ENCODE data around the gene FOXK1.

FOXK1 gene

GRCh38 chr7:4699841-4700240, 17.7 kb downstream of the FOXK1 start:
- H3K4me3 ChIP-seq (ENCODE audit: low read depth, low read length): no peak overlapping the region
- peaks cover 87% of the 10 kb centered on the region for H3K79me2 ChIP-seq (ENCODE audit: control insufficient read depth, insufficient read depth, low read length, unreplicated experiment)
- peaks cover 20% of the 10 kb centered on the region for H3K4me1 ChIP-seq (ENCODE audit: control insufficient read depth, insufficient read depth, low read length, unreplicated experiment)
- H3K27ac ChIP-seq (ENCODE audit: low read depth, low read length): peak overlapping the region; percentile 84
- H2AFZ ChIP-seq (ENCODE audit: low read length, unreplicated experiment): no peak overlapping the region
- H3K36me3 ChIP-seq (ENCODE audit: insufficient read depth, low read length): no peaks in the 10 kb centered on the region
- no peaks in the 10 kb centered on the region for H3K27me3 ChIP-seq (ENCODE audit: insufficient read depth, low read length)

DNA sequence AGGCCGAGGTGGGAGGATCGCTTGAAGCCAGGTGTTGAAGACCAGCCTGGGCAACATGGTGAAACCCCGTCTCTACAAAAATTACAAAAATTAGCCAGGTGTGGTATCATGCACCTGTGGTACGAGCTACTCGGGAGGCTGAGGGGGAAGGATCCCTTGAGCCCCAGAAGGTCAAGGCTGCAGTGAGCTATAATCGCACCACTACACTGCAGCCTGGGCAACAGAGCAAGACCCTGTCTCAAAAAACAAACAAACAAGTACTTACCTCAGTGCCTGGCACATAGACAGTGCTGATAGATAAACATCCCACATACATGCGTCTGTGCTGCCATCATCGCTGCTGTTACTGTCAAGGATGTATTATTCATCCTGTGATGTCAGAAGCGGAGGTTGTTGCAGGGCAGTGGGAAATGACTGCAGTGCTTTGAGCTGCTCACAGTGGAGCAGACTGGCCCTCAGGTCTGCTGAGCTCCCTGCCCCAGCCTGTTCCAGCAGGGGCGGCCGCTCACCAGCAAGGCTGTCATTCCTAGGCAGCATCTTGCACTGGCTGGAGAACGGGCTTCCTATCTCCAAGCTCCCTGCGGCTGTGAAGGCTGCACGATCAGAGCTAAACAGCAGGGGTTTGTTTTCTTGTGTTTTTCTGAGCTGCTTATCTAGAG, 18.6 kb downstream of the FOXK1 start:
- no peak overlapping the region for H3K4me3 ChIP-seq (ENCODE audit: low read depth, low read length)
- H3K27ac ChIP-seq (ENCODE audit: low read depth, low read length): peak overlapping the region; percentile 84
- no peaks in the 10 kb centered on the region for H3K36me3 ChIP-seq (ENCODE audit: insufficient read depth, low read length)
- peaks cover 90% of the 10 kb centered on the region for H3K79me2 ChIP-seq (ENCODE audit: control insufficient read depth, insufficient read depth, low read length, unreplicated experiment)
- no peak overlapping the region for H2AFZ ChIP-seq (ENCODE audit: low read length, unreplicated experiment)
- H3K27me3 ChIP-seq (ENCODE audit: insufficient read depth, low read length): no peaks in the 10 kb centered on the region
- H3K4me1 ChIP-seq (ENCODE audit: control insufficient read depth, insufficient read depth, low read length, unreplicated experiment): peaks cover 15% of the 10 kb centered on the region

DNA sequence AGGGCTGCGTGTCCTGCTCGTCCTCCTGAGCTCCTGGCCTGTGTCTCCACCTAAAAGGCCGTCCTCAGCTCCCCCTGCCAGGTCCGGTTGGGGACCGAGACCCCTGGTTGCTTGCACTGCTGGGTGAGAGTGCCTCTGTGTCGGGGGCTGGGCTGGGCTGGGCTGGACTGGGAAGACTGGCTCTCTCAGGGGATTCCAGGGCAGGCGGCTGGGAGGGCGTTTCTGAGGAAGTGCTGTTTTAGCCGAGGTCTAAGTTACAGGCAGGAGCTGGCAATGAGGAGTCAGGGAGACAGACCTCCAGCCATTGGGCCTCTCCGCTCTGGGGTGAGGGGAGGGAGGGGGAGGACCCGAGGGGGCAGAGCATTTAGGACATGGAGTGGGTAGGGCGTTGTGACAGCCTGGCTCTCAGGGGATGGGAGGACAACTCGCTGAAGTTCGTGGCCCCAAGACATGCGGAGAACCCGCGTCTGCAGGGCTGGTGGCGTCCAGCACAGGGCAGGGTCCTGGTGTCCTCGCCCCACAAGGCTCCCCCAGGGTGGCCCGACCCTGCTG, 20.9 kb downstream of the FOXK1 start:
- H3K4me1 ChIP-seq (ENCODE audit: control insufficient read depth, insufficient read depth, low read length, unreplicated experiment): peaks cover 15% of the 10 kb centered on the region
- no peak overlapping the region for H3K27ac ChIP-seq (ENCODE audit: low read depth, low read length)
- H3K79me2 ChIP-seq (ENCODE audit: control insufficient read depth, insufficient read depth, low read length, unreplicated experiment): peaks cover 90% of the 10 kb centered on the region
- H3K36me3 ChIP-seq (ENCODE audit: insufficient read depth, low read length): no peaks in the 10 kb centered on the region
- no peak overlapping the region for H3K4me3 ChIP-seq (ENCODE audit: low read depth, low read length)
- H3K27me3 ChIP-seq (ENCODE audit: insufficient read depth, low read length): no peaks in the 10 kb centered on the region
- no peak overlapping the region for H2AFZ ChIP-seq (ENCODE audit: low read length, unreplicated experiment)

- Histone ChIP-seq H3K27ac (ENCODE audit: low read depth, low read length) (no peak overlapping the region), H3K27me3 (ENCODE audit: insufficient read depth, low read length) (no peaks in the 10 kb centered on the region), H3K4me1 (ENCODE audit: control insufficient read depth, insufficient read depth, low read length, unreplicated experiment) (peaks cover 15% of the 10 kb centered on the region), H3K4me3 (ENCODE audit: low read depth, low read length) (no peak overlapping the region), H3K79me2 (ENCODE audit: control insufficient read depth, insufficient read depth, low read length, unreplicated experiment) (peaks cover 90% of the 10 kb centered on the region), H2AFZ (ENCODE audit: low read length, unreplicated experiment) (no peak overlapping the region), H3K36me3 (ENCODE audit: insufficient read depth, low read length) (no peaks in the 10 kb centered on the region)
Observed at GRCh38 chr7:4703532-4703931, 21.4 kb downstream of the FOXK1 start.

DNA sequence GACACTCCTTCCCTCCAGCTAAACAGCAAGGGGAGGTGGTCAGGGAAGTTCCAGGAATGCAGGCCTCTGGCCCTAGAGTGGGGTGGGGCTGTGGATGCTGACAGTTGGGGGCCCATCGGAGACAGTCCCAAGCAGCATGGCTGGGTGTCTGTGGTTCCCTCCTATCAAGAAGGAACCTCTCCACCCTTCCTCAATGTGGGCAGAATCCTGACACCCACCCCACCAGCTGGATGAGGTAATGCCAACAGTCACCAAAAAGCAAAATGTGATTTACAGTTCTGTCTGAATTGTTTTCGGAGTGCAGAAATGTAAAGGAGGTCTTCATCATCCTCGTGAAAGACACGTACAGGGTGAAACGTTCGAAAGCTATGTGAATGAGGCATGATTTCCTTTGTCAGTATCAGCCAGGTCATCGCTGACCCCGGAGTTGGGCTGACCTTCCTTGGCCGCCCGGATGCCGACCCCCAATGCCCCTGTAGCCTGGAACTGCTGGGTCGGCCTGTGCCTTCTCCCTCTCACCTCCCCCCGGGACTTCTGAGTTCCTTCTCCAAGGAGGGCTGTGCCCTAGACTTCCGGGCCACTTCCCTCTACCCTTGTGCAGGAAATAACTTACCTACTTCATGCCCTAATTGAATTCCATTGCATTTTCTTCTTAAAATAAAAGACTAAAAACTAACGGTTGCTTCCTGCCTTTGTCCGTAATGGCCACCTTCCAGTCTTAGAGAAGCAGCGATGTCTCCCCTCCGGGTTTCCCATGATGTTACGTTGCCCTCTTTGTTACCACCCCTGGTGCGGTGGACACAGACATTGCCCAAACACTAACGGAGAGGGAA, 24.5 kb downstream of the FOXK1 start:
- Histone ChIP-seq H3K4me3 (ENCODE audit: low read depth, low read length) (no peak overlapping the region), H3K79me2 (ENCODE audit: control insufficient read depth, insufficient read depth, low read length, unreplicated experiment) (peaks cover 84% of the 10 kb centered on the region), H3K27me3 (ENCODE audit: insufficient read depth, low read length) (no peaks in the 10 kb centered on the region), H3K36me3 (ENCODE audit: insufficient read depth, low read length) (peaks cover 6% of the 10 kb centered on the region; the same call in 1 of the 2 replicates), H3K4me1 (ENCODE audit: control insufficient read depth, insufficient read depth, low read length, unreplicated experiment) (peaks cover 7% of the 10 kb centered on the region), H3K27ac (ENCODE audit: low read depth, low read length) (no peak overlapping the region), H2AFZ (ENCODE audit: low read length, unreplicated experiment) (no peak overlapping the region)

DNA sequence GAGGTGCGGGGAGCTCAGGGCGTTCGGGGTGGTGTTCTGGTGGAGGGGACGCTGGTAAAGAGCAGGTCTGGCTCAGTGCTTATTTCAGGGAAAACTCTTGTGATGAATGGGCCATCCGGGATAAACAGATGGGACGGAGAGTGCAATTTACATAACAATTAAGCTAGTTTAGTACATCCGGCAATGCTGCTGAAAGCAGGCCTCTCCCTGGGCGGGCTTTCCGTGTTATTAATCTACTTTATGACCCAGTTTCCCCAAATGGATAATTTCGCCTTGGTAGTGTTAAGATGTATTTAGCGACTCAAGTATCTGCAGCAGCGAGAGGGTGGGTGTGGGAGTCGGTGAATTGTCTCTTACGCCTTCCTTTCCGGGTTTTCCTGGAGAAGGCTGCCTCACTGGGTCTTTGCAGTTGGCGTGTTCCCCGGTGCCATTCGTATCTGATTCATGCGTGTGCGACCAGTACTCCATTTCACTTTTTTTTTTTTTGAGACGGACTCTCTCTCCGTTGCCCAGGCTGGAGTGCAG, 25.2 kb downstream of the FOXK1 start:
- H3K4me3 ChIP-seq (ENCODE audit: low read depth, low read length): no peak overlapping the region
- H3K79me2 ChIP-seq (ENCODE audit: control insufficient read depth, insufficient read depth, low read length, unreplicated experiment): peaks cover 87% of the 10 kb centered on the region
- peaks cover 10% of the 10 kb centered on the region for H3K4me1 ChIP-seq (ENCODE audit: control insufficient read depth, insufficient read depth, low read length, unreplicated experiment)
- H3K27ac ChIP-seq (ENCODE audit: low read depth, low read length): no peak overlapping the region
- H3K27me3 ChIP-seq (ENCODE audit: insufficient read depth, low read length): no peaks in the 10 kb centered on the region
- no peak overlapping the region for H2AFZ ChIP-seq (ENCODE audit: low read length, unreplicated experiment)
- H3K36me3 ChIP-seq (ENCODE audit: insufficient read depth, low read length): peaks cover 6% of the 10 kb centered on the region; the same call in 1 of the 2 replicates

- H3K36me3 ChIP-seq (ENCODE audit: insufficient read depth, low read length): peaks cover 6% of the 10 kb centered on the region; the same call in 1 of the 2 replicates
- H3K4me1 ChIP-seq (ENCODE audit: control insufficient read depth, insufficient read depth, low read length, unreplicated experiment): peaks cover 14% of the 10 kb centered on the region
- H3K4me3 ChIP-seq (ENCODE audit: low read depth, low read length): no peak overlapping the region
- no peak overlapping the region for H3K27ac ChIP-seq (ENCODE audit: low read depth, low read length)
- H3K79me2 ChIP-seq (ENCODE audit: control insufficient read depth, insufficient read depth, low read length, unreplicated experiment): peaks cover 84% of the 10 kb centered on the region
- H3K27me3 ChIP-seq (ENCODE audit: insufficient read depth, low read length): no peaks in the 10 kb centered on the region
- H2AFZ ChIP-seq (ENCODE audit: low read length, unreplicated experiment): no peak overlapping the region
Observed at GRCh38 chr7:4707980-4708411, 25.9 kb downstream of the FOXK1 start.

DNA sequence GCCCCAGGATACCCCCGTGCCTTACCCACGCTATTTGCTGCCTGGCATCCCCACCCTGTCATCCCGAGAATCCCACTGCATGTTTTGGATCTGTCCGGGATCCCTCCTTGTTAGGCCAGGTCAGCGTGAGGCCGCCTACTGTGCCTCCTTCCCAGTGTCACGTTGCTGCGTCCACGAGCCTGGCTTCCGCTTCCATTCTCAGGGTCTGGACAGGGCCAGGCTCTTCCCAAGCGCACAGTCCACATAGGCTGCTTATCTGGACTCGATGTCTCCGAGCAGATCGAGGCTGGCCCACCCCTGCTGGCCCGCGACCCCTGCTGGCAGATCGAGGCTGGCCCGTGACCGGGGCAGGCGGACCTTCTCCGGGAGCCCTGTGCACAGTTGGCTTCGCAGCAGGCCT, 27.1 kb downstream of the FOXK1 start:
- Histone ChIP-seq H3K79me2 (ENCODE audit: control insufficient read depth, insufficient read depth, low read length, unreplicated experiment) (peaks cover 82% of the 10 kb centered on the region), H3K36me3 (ENCODE audit: insufficient read depth, low read length) (peaks cover 6% of the 10 kb centered on the region; the same call in 1 of the 2 replicates), H3K4me3 (ENCODE audit: low read depth, low read length) (no peak overlapping the region), H3K27me3 (ENCODE audit: insufficient read depth, low read length) (no peaks in the 10 kb centered on the region), H3K27ac (ENCODE audit: low read depth, low read length) (no peak overlapping the region), H2AFZ (ENCODE audit: low read length, unreplicated experiment) (no peak overlapping the region), H3K4me1 (ENCODE audit: control insufficient read depth, insufficient read depth, low read length, unreplicated experiment) (peaks cover 25% of the 10 kb centered on the region)

DNA sequence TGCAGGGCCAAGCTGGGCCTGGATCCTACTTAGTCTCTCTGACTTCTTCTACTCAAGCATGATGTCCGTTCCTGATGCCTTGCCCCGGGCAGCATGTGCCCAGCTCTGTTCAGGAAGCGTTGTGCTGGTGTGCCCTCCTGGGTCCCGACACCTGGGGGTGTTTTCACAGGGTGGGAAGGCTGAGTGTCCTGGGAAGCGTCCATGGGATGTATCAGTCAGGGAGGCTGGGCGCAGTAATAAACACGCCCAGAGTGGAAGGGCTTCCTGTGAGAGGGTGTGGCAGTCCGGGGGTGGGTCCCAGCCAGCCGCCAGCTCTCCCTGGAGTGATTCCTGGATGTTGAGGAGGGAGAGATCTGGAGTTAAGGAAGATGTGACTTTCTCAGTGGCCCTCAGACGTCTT, 29.0 kb downstream of the FOXK1 start:
- Histone ChIP-seq H3K27ac (ENCODE audit: low read depth, low read length) (no peak overlapping the region), H2AFZ (ENCODE audit: low read length, unreplicated experiment) (no peak overlapping the region), H3K36me3 (ENCODE audit: insufficient read depth, low read length) (peaks cover 6% of the 10 kb centered on the region; the same call in 1 of the 2 replicates), H3K27me3 (ENCODE audit: insufficient read depth, low read length) (no peaks in the 10 kb centered on the region), H3K4me3 (ENCODE audit: low read depth, low read length) (no peak overlapping the region), H3K4me1 (ENCODE audit: control insufficient read depth, insufficient read depth, low read length, unreplicated experiment) (peaks cover 41% of the 10 kb centered on the region), H3K79me2 (ENCODE audit: control insufficient read depth, insufficient read depth, low read length, unreplicated experiment) (peaks cover 84% of the 10 kb centered on the region)

DNA sequence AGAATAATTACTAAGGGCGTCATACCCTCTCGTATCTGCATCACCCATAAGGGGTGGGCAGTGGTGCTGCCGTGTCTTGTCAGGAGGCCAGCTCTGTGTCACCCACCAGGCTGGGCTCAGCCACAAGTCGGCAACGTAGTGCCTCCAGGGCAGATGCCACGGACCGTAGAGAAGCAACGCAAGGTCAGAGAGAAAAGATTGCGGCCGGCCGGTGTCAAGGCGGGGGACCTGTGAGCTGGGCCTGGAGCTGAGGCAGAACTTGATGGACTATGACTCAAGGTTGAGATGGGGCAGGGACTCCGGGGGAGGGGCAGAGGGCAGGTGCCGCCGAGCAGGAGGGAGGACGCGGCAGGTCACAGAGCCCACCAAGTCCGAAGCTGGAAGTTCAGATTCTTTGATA, 29.5 kb downstream of the FOXK1 start:
- Histone ChIP-seq H3K79me2 (ENCODE audit: control insufficient read depth, insufficient read depth, low read length, unreplicated experiment) (peaks cover 84% of the 10 kb centered on the region), H3K27me3 (ENCODE audit: insufficient read depth, low read length) (no peaks in the 10 kb centered on the region), H2AFZ (ENCODE audit: low read length, unreplicated experiment) (no peak overlapping the region), H3K4me1 (ENCODE audit: control insufficient read depth, insufficient read depth, low read length, unreplicated experiment) (peaks cover 41% of the 10 kb centered on the region), H3K27ac (ENCODE audit: low read depth, low read length) (peak overlapping the region; percentile 83; the same call in 1 of the 2 replicates), H3K4me3 (ENCODE audit: low read depth, low read length) (no peak overlapping the region), H3K36me3 (ENCODE audit: insufficient read depth, low read length) (peaks cover 6% of the 10 kb centered on the region; the same call in 1 of the 2 replicates)

All from ACC112 (cell line).